HG02884 (cell line): Measurements from ENCODE around the gene KPNA4.
"Not testable (repeated sequence)": the region's sequence is repeated elsewhere in the genome, so short reads cannot be mapped to it uniquely, and the experiment has no call there.

Experiments used
- ATAC-seq: cut with Tn5 transposase; IDR thresholded peaks from one replicate; pipeline ENCODE4 v1.9.1; 2021; ENCODE audit warnings: mild to moderate bottlenecking, moderate library complexity; ENCODE audit not compliant: unreplicated experiment

Gene KPNA4

GRCh38 chr3:160573955-160574525 lies 8.7 kb upstream of the KPNA4 start:
- ATAC-seq = not testable (repeated sequence)

DNA sequence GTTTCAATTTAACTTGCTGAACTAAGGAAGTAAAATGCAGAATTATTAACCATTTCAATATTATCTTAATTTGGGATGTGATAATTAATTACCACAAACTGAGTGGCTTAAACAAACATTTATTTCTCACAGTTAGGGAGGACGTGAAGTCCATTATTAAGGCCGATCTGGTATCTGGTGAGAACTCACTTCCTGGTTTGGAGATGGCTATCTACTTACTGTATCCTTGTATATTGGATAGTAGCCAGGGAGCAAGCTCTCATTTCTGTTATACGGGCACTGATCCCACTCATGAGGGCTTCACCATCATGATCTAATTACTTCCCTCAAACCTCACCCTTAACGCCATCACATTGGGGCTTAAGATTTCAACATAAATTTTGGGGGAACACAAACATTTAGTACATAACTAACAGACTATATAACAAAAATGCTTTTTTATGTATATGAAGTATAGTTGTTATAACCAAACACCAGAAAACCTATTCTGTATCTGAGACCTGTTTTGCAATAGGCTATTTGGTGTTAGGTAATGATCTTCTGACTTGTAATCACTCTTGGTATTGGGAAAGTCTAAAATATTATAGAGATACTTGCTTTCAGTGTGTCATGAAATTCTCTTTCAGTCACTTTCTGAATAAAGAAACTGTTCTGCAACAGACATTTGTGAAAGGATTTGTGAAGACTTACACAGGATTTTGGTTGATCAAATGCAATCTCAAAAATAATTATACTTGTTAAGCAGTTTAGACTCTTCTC lies 4.7 kb upstream of the KPNA4 start:
- no peak for ATAC-seq

- ATAC-seq = no peak
Observed at GRCh38 chr3:160568989-160569388, 3.6 kb upstream of the KPNA4 start.

GRCh38 chr3:160567774-160568173 lies 2.4 kb upstream of the KPNA4 start:
- ATAC-seq = no peak

GRCh38 chr3:160566499-160566898 lies 1.1 kb upstream of the KPNA4 start:
- ATAC-seq = no peak

DNA sequence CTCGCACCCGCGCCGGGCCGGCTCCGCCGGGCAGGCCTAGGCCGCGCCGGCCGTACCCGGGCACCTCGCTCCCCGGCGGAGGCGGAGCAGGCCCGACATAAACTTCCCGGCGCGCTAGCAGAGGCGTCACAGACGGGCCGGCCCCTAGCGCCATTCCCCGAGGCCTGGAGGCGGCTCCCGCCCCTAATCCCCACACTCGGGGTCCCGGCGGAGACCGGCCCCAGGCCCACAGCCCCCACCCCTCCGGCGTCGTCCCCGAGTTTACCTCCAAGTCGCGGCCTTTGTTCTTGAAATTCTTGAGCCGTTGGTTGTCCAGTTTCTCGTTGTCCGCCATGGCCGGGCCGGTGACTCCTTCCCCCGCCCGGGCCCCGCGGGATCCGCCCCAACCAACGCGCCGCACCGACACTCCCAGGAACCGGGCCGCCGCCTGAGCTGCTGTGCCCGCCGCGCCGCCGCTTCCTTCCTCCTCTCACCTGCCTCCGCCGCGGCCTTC lies 376 bp downstream of the KPNA4 start:
- peak; percentile 38 for ATAC-seq

DNA sequence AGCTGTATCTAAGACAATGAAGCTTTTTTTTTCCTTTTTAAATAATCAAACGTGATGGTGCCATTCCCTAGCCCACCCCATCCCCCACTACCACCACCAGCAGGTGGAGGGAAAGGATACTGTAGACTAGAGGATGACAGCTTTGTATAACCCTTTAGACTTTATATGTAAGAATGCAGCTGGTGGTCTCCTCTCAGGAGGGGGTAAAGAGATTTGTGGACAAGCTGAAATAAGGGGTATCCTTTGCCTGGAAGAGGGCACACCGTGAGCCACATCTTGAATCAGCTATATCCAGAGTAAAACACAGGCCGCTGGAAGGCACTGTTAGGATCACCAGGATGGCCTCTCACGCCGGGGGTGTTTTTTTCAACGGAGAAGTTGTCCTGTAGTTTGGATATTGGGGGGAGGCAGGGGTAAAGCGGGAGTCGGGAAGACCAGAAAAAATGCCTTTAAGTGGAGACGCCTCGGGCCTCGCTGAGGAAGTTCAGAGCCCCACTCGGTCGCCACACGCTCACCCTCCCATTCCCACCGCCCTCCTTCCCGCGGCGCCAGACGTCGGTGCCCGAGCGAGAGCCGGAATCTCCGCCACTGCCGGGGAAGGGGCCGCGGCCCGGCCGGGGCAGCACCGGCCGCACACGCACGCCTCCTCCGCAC lies 986 bp downstream of the KPNA4 start:
- ATAC-seq = no peak

DNA sequence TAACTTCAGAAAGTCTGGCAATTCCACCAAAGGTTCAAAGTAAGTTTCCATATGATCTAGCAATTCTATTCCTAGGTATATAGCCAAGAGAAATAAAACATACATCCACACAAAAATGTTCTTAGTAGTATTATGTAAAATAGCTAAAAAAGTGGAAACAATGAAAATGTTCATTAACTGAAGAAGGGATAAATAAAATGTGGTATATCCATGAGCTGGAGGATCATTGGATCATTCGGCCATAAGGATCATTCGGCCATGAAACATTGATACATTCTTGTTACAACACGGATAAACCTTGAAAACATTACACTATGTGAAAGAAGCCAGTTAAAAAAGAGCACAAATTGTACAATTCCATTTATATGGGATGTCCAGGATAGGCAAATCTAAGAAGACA lies 2.4 kb downstream of the KPNA4 start:
- ATAC-seq = no peak

GRCh38 chr3:160557571-160557970 lies 7.8 kb downstream of the KPNA4 start:
- no peak for ATAC-seq

- ATAC-seq = no peak
Observed at GRCh38 chr3:160556141-160556540, 9.2 kb downstream of the KPNA4 start.

GRCh38 chr3:160554980-160555379 lies 10.4 kb downstream of the KPNA4 start:
- ATAC-seq = no peak

DNA sequence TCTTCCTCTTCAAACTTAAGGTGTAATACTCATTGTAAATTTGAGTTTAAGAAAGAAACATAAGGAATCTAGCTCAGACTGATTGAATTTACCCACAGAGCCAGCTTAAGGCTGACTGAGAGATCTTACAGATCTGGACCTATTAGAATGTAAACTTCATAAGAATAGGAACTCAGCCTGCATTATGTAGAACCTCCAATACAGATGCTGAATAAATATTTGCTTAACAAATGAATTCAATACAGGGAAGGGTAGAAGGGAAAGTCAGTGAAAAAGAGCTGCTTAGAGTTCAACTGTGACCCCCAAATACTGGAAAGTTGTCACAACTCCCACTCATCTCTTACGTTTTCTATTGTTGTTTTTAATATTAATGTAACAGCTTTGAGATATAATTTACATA lies 11.5 kb downstream of the KPNA4 start:
- ATAC-seq = no peak

DNA sequence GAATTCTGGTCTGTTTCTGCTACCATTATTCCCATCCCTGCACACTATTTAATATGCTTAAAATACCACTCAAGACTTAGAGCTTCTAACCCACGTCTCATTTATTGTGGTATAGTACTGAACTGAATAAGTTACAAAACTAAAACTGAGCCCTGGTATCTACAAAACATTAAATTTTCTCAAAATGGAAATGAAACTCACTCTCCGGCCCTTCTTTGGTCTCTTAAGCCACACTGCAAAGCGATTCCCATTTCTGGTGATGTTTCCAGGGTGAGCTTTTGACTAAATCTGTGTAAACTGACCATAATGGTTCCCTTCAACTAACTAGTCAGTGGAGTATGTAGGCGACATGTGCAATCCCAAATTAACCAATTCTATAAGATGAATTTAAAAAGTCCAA lies 18.6 kb downstream of the KPNA4 start:
- ATAC-seq = no peak

- ATAC-seq = no peak
Observed at GRCh38 chr3:160545504-160545871, 19.9 kb downstream of the KPNA4 start.

- no peak for ATAC-seq
Observed at GRCh38 chr3:160544844-160545503, 20.4 kb downstream of the KPNA4 start.

DNA sequence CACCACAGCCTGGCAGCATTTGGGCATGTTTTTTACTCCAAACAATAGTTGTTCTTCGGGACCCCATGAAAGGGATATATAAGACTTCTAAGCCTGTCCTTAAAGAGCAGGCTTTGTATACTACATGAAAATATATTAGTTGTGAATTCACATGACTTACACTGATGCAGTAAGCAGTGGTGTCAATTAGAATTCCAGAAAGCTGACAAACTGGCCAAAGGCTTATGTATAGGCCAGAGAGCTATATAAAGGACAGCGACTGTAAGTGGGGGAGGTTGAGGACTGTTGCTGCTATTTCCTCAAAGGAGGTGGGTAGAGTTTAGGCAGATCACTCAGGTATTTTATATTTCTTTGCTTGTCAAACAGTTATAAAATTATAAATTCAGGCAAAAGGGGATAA lies 24.8 kb downstream of the KPNA4 start:
- ATAC-seq = no peak

- no peak for ATAC-seq
Observed at GRCh38 chr3:160538895-160539294, 26.5 kb downstream of the KPNA4 start.

DNA sequence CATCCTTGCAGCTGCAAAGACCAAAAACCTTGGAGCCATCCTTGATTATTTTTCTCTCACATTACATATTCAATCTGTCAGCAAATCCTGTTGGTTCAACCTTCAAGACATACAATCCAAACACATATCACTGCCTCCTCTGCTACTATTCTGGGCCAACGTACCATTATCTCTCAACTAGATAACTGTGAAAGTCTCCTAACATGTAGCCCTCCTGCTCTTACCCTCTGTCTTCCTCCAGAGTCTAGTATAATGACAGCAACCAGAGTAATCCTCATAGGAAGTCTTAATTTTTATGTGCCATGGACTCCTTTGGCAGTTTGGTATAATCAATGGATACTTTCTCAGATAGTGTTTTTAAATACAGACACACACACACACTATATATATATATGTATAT lies 27.6 kb downstream of the KPNA4 start:
- no peak for ATAC-seq

DNA sequence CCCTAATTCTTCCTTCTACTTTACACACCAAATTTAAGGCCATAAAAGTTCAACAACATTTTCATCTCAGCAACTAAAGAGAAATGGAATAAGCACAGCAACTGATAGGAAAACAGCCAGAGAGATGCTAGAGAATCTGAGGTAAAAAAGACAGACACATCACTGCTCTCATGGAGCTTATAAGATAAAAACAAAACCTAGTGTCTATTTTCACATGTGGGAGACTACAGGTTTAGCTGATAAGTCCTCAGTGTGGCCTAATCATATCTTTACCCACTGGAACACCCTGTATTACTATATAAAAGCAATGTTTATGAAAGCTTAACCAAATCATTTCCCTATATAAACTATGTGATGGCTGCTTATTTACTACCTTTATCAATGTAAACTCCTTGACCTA lies 33.0 kb downstream of the KPNA4 start:
- no peak for ATAC-seq

DNA sequence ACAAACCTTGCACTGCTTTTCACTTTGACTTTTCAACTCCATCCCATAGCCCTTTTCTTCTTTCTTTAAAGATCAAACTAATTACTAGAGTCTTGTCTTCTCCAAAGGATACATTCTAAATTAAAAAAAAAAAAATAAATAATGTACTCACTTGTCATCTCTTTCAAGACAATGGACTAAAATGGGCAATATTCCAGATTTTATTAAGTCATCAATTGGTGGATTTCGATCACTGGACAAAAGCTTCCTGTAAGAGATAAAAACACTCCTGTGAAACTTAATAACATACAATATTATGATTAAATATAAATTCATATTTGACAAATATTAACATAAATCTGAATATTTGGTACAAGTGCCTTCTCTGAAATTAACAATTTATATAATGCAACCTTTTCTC lies 34.1 kb downstream of the KPNA4 start:
- ATAC-seq = no peak

- not testable (repeated sequence) for ATAC-seq
Observed at GRCh38 chr3:160516391-160516790, 49.0 kb downstream of the KPNA4 start.

GRCh38 chr3:160501325-160501724 lies 64.0 kb downstream of the KPNA4 start:
- no peak for ATAC-seq
